ENCODE measurements around the gene FANCC.

Gene FANCC

GRCh38 chr9:95078511-95078910 is 239.0 kb downstream of the FANCC start:
- no peak for DNase-seq (ENCODE audit: low spot score)
- no peak for TF ChIP-seq CTCF (IDR thresholded peaks at IDR 0.05; ENCODE audit: borderline replicate concordance, control extremely low read depth, extremely low read depth, insufficient read depth, missing control alignments)
- in situ Hi-C loops (cut with MboI; ENCODE audit: low sequenced_read_pairs, unreplicated experiment), result no loop called here

GRCh38 chr9:95077766-95078370 is 239.6 kb downstream of the FANCC start:
- no peak for TF ChIP-seq CTCF (IDR thresholded peaks at IDR 0.05; ENCODE audit: borderline replicate concordance, control extremely low read depth, extremely low read depth, insufficient read depth, missing control alignments)
- in situ Hi-C loops (cut with MboI; ENCODE audit: low sequenced_read_pairs, unreplicated experiment), result no loop called here
- no peak for DNase-seq (ENCODE audit: low spot score)

- DNase-seq (ENCODE audit: low spot score), result no peak
- in situ Hi-C loops (cut with MboI; ENCODE audit: low sequenced_read_pairs, unreplicated experiment), result no loop called here
- TF ChIP-seq CTCF (IDR thresholded peaks at IDR 0.05; ENCODE audit: borderline replicate concordance, control extremely low read depth, extremely low read depth, insufficient read depth, missing control alignments), result no peak
Measured at GRCh38 chr9:95077053-95077765, 240.3 kb downstream of the FANCC start.

- in situ Hi-C loops (cut with MboI; ENCODE audit: low sequenced_read_pairs, unreplicated experiment), result no loop called here
- no peak for TF ChIP-seq CTCF (IDR thresholded peaks at IDR 0.05; ENCODE audit: borderline replicate concordance, control extremely low read depth, extremely low read depth, insufficient read depth, missing control alignments)
- DNase-seq (ENCODE audit: low spot score), result no peak
Measured at GRCh38 chr9:95076696-95077052, 240.8 kb downstream of the FANCC start.

- no peak for DNase-seq (ENCODE audit: low spot score)
- no peak for TF ChIP-seq CTCF (IDR thresholded peaks at IDR 0.05; ENCODE audit: borderline replicate concordance, control extremely low read depth, extremely low read depth, insufficient read depth, missing control alignments)
- in situ Hi-C loops (cut with MboI; ENCODE audit: low sequenced_read_pairs, unreplicated experiment), result no loop called here
Measured at GRCh38 chr9:95075700-95076099, 241.8 kb downstream of the FANCC start.

- DNase-seq (ENCODE audit: low spot score), result no peak
- TF ChIP-seq CTCF (IDR thresholded peaks at IDR 0.05; ENCODE audit: borderline replicate concordance, control extremely low read depth, extremely low read depth, insufficient read depth, missing control alignments), result no peak
- in situ Hi-C loops (cut with MboI; ENCODE audit: low sequenced_read_pairs, unreplicated experiment), result no loop called here
Measured at GRCh38 chr9:95074632-95075031, 242.9 kb downstream of the FANCC start.
